Measurements from ENCODE around the gene CIAPIN1.
A peak's percentile ranks its signal among the peaks of the same experiment; 100 is the strongest.

Gene CIAPIN1

DNA sequence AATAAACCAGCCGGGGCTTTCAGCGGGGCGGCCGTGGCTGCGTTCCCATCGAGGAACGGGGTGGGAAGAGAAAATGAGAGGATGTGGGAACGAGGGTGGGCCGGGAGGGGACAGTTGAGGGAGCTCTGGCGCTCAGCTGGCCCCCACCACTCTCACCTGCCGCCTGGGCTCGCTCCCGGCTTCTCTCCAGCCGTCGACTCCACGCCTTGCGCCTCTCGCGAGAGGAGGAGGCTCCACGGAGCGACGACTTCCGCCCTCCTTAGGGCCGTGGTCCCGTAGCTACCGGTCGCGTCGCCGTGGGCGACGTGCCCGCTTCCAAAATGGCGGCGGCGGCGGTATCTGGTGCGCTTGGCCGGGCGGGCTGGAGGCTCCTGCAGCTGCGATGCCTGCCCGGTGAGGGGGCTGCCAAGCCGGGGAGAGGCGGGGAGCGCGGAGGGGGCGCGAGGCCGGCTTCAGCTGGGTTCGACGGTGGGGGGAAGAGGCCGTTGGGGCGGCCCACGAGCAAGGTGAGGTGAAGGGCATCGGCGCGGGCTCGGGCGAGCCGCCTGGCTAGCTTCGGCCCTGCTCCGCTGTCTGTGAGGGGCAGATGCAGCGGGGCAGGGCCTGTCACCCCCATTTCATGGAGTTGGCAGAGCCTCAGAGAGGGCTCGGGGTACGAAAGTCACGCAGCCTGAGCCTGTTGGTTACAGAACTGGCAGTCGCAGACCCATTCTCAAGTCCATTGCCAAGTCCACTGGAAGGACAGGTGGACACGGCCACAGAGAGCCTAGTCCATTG is at the start of gene CIAPIN1, which contains the start of gene COQ9:
Gene CIAPIN1 (minus strand): TSS at position 200 of the 777 bp plus-strand sequence. CDS start 6,457 bp downstream, outside the sequence.
Gene COQ9 (plus strand): TSS at position 294 of the 777 bp plus-strand sequence. CDS start 27 bp downstream, at position 321.
- DNase-seq: peak; percentile 64 to 89

- no peak for DNase-seq
Observed at GRCh38 chr16:57493767-57494166, 46.6 kb upstream of the CIAPIN1 start.

DNA sequence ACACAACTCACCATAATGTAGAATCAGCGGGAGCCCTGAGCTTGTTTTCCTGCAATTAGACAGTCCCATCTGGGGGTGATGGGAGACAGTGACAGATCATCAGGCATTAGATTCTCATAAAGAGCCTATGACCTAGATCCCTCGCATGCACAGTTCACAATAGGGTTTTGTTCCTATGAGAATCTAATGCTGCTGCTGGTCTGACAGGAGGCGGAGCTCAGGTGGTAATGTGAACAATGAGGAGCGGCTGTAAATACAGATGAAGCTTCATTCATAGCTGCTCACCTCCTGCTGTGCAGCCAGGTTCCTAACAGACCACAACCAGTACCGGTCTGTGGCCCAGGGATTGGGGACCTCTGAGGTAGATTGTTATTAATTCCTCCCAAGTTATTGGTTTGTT is 42.0 kb upstream of the CIAPIN1 start:
- DNase-seq: no peak

- no peak for DNase-seq
Observed at GRCh38 chr16:57486858-57487834, 40.0 kb upstream of the CIAPIN1 start.

GRCh38 chr16:57485916-57486857 is 39.0 kb upstream of the CIAPIN1 start, which contains the start of gene DOK4:
DOK4 (minus strand) TSS chr16:57486493; CDS start chr16:57479507, 6,986 bp downstream.
- peak in 1 of 2 experiments; percentile 51 for DNase-seq

DNA sequence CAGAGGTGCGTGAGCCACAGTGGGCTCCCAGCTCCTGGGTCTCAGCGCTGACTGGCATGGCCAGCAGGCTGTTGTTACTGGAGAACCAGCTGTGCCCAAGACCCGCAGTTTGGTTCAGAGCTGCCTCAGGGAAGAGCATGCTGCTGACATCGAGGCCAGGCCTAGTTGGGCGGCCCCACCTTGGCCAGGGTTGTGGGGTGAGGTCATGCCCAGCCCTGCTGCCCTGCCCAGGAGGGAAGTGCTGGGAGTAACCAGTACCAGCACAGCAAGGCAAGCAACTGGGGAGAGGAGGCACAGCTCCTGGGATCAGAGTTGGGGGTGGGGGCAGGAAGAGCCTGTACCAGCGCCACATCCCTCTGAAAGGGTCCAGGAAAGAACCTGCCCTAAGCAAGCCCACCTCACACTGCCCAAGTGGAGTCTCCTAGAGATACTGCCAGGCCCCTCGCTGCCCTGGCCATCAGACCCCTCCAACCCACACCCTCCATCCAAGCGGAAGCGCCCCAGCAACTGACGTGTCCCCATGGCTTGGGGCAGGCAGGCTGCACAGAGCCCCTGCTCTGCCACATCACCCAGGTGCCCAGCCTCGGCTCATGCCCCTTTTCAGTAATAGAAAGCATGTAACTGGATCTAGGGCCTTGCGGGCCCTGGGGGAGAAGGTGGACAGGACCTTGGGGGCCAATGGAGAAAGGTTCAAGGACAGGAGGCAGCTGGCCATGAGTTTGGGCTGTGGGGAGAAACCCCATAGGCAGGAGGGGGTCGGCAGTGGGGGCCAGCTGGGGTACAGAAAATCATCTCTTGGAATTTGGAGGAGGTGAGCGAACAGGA is 38.1 kb upstream of the CIAPIN1 start:
- DNase-seq: no peak

- DNase-seq: no peak
Observed at GRCh38 chr16:57484515-57485005, 37.4 kb upstream of the CIAPIN1 start.

DNA sequence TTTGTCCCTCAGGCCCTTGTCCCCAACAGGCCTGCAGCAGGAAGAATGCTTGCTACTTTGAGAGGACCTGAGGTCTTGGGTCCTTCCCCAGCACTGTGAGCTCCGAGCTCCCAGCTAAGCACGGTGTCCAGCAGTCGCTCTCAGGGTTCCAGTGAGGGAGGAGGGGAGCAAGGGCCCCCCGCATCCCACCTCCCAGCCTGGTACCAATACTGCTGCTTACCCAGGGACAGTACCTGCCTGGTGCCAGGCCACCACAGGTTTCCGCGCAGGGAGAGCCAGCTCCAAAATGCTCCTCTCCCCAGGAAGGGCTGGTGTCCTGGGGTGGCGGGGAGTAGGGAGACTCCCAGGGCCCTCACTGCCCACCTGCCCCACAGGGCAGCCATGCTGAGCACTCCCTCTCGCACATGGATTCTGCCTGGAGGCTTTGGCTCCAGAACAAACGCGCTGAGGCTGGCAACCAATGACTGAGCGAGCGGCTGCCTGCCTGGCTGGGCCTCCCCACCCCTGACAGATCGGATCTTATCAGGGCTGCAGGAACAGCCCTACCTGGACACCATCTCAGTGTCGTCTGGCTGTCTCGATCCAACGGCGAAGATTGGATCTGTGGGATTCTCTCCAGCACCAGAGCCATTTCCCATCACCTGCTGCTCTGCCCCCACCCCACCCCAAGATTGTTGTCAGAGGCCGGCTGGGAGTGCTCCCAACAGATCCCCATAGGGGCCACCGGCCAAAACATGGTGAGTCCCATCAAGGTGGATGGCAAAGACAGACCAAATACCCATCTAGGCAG is 36.7 kb upstream of the CIAPIN1 start:
- DNase-seq: no peak

DNA sequence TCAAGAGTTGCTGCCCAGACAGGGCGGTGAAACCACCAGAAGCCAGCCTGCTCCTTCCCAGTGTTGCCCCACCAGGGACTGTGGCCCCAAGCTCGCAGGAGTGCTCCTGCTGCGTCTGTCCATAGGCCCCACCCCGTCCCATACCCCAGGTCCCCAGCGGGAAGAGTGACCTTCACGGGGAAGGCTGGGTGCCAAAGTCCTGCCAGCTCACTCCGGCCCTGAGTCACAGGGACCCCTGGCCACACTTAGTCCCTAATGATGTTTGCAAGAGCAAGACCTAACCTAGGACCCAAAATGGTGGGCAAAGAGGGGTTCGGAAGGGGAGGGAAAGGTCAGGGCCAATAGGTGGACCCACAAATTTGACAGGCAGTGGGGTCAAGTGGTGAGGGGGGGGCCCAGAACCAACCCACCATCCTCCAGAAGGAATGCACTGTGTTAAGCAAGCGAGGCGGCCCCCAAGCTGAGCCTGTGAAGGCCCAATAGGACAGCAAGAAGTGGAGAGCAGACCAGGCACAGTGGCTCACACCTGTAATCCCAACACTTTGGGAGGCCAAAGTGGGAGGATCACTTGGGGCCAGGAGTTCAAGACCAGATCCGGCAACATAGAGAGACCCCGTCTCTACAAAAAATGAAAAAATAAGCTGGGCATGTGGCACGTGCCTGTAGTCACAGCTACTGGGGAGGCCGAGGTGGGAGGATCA is 35.8 kb upstream of the CIAPIN1 start:
- no peak for DNase-seq

- no peak for DNase-seq
Observed at GRCh38 chr16:57481421-57481820, 34.2 kb upstream of the CIAPIN1 start.

DNA sequence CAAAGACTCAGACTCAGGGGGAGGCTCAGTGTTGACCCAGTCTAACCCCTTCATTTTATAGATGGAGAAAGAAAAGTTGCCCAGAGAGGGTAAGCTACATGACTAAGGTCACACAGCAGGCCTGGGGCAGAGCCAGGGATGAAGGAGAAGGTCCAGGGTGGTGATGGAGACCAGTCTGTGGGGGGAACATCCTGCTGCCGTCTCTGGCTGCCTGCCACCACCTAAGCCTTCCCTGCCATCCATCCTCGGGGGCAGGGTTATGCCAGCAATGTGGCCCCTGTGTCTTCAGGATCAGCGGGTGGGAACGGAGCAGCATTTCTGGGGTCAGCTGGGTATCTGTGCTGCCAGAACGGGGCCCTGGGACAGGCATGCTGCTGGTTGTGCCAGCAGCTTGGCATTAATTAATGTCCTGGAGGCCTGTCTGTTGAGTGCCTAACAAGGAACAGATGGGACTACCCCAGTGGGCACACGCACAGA is 33.6 kb upstream of the CIAPIN1 start:
- peak in 1 of 2 experiments; percentile 28 for DNase-seq

DNA sequence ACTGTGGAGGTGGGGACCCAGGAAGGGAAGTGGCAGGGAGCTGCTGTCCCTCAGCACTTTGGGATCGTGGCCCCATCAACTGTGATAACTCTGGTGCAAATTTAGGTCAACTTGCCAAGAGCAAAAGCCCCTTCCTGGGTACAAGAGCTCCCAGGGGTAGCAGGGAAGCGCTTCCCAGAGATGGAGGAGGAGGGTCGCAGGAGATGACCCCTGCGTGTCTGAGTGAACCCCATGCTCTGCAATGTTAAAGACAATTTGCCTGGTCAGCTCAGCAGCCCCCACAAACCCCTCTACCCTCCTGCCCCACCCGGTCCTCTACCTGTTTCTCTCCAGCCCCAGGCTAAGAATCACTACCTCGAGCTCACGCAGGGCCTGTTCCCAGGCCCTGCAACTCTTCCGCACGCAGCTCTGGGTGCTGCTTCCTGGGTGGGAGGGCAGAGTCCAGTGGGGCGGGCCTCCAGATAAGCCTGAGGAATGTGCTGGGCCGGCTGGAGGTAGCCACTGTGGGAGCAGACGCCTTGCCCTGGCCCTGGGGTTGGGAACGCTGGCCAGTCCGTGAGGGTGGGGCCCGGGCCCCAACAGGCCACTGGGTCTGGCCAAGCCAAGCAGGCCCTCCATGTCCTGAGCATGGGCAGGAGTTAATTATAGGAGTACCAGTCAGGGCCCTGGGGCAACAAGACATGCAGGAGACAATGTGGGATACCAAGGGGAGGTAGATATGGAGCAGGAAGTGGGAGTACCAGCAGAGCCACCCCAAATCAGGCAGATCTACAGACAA is 33.0 kb upstream of the CIAPIN1 start:
- DNase-seq: no peak

GRCh38 chr16:57479205-57479975 is 32.2 kb upstream of the CIAPIN1 start:
- DNase-seq: peak; percentile 7 to 50

DNA sequence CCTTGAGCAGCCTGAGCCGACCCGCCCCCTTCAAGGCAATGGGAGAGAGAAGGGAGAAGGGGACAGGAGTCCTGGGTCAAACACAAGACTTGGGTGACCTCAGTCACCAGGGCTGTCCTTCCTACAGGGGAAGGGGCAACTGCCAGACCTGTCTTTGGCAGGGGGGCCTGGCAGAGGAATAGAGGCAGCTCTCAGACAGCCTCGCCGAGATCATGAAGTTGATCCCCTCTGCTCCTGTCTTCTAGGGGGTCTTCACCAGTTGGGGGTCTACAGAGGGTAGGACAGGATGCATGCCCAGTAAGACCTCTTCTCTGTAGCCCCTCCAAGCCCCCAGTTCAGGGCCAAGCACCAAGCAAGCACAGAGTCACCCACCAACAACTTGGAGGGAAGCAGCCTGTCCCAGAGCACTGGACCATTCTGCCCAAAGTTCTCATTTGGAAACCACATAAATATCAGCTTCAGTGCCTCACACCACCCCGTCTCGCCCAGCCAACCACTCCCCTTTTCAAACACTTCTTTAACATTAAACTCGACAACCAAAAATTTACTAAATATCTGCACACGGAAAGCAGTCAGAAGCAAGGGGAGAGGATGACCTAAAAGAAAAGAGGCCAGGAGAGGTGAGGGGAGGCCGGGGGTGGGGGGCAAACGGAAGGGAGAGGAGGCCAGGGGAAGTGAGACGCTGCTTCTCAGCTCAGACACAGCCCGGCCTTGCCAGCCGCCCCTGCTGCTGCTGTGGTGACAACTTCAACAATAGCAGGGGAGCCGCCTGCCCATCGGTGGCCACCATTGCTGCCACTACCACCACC is 31.4 kb upstream of the CIAPIN1 start:
- DNase-seq: no peak

DNA sequence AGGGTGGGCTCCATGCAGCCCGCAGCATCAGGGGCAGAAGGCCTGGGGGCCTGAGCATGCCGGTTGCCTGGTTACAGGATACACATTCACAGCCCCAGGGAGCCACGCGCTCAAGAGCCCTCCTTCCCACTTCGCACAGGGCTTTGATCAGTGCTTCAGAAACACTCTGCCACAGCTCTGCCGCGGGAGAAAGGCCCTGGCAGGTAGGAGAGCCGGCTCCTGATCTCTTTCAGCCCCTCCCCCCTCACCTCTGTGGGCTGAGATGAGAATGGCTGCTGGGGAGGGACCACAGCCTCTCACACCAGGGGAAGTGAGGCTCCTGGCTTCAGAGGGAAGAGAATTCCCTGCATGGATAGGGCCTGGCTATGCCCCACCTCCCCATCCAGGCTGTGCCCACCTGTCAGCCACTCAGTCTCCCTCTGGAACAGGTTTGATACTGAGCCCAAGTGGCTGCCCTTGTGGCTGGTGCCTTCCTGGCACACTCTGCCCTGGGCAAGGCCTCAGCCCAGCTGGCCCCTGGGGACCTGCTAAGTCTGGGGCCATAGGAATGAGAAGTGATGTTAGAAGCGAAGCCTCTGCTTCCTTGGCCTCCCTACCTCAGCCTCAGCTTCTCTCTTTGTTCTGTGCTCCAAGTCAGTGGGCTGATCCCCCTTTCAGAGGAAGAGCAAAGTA is 30.5 kb upstream of the CIAPIN1 start:
- no peak for DNase-seq
